GM12878 (cell line): ENCODE data around the gene EIF5.

Experiments used
- CBX3 ChIP-seq: fragments of 200-600 bp; sonication (generic); IDR thresholded peaks from 2 replicates; pipeline ENCODE4 v1.6.1; 2016; ENCODE audit warnings: low read depth, borderline replicate concordance
- CTCF ChIP-seq, 3 experiments: IDR thresholded peaks in 2 of 3; conservative IDR thresholded peaks in 1 of 3; 2 replicates each; pipeline ENCODE4 v1.5.1; 2011; ENCODE audit warnings: low read depth in 3 of 3, low read length in 3 of 3, mild to moderate bottlenecking in 3 of 3, control low read depth in 2 of 3, moderate library complexity in 2 of 3, inconsistent platforms in 1 of 3, mixed read lengths in 1 of 3; ENCODE audit not compliant: control insufficient read depth in 2 of 3, insufficient read depth in 1 of 3; ENCODE audit errors: extremely low read depth in 1 of 3
- FOS ChIP-seq: IDR thresholded peaks from 3 replicates; pipeline ENCODE4 v1.6.1; 2011; ENCODE audit warnings: borderline replicate concordance; ENCODE audit not compliant: insufficient read length; ENCODE audit errors: extremely low read depth
- HCFC1 ChIP-seq: fragments of 150-350 bp; IDR thresholded peaks from 2 replicates; pipeline ENCODE4 v1.6.1; 2014; ENCODE audit warnings: low read length
- PAX8 ChIP-seq: fragments of 450-650 bp; IDR thresholded peaks from 2 replicates; pipeline ENCODE4 v1.6.1; 2017; ENCODE audit warnings: mild to moderate bottlenecking, moderate library complexity
- POLR2A ChIP-seq: IDR thresholded peaks from 2 replicates; pipeline ENCODE4 v1.6.1; 2011; ENCODE audit warnings: low read depth, mild to moderate bottlenecking, low read length
- POLR2AphosphoS5 ChIP-seq: IDR thresholded peaks from 2 replicates; pipeline ENCODE4 v1.6.1; 2011; ENCODE audit warnings: mild to moderate bottlenecking, low read length, inconsistent platforms
- RCOR1 ChIP-seq: conservative IDR thresholded peaks from 2 replicates; pipeline ENCODE4 v1.6.1; 2012; ENCODE audit warnings: low read depth, low read length, improper control_type of control experiment
- RUNX3 ChIP-seq: IDR thresholded peaks from 2 replicates; pipeline ENCODE4 v1.6.1; 2012; ENCODE audit warnings: low read length, inconsistent platforms
- ZZZ3 ChIP-seq: IDR thresholded peaks from 2 replicates; pipeline ENCODE4 v1.6.1; 2011; ENCODE audit warnings: low read depth; ENCODE audit not compliant: control insufficient read depth, insufficient read length
- TF ChIP-seq, protein P1 (sequence below): IDR thresholded peaks from 2 replicates; pipeline ENCODE4 v1.6.1; 2012; ENCODE audit warnings: low read depth, low read length, improper control_type of control experiment

GRCh38 chr14:103296987-103297386 is 37.0 kb upstream of the EIF5 start:
- no peak for TF ChIP-seq PAX8
- no peak for TF ChIP-seq CTCF (IDR thresholded peaks at IDR 0.05 in 2 of 3, conservative IDR thresholded peaks at IDR 0.05 in 1 of 3; ENCODE audit: control insufficient read depth in 2 of 3, extremely low read depth in 1 of 3, insufficient read depth in 1 of 3, low read depth in 3 of 3, low read length in 3 of 3)
- no peak for TF ChIP-seq POLR2A
- TF ChIP-seq FOS: no peak
- no peak for TF ChIP-seq RUNX3
- TF ChIP-seq HCFC1: no peak
- TF ChIP-seq, protein P1, sequence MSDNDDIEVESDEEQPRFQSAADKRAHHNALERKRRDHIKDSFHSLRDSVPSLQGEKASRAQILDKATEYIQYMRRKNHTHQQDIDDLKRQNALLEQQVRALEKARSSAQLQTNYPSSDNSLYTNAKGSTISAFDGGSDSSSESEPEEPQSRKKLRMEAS: no peak
- no peak for TF ChIP-seq POLR2AphosphoS5
- no peak for TF ChIP-seq CBX3
- no peak for TF ChIP-seq ZZZ3
- no peak for TF ChIP-seq RCOR1
